Urinary bladder (tissue), 4 donors: ENCODE data around the gene GSG1L. TPM values are rescaled to one million over a fixed set of nuclear protein-coding genes. Genes with fewer than 3 reads are reported as not detected.

Experiments used
- DNase-seq: peaks from one replicate; pipeline ENCODE4 v3.0.0-alpha.2; 2015; ENCODE audit errors: extremely low spot score
- H3K27ac ChIP-seq: one replicate; pipeline ENCODE4 v1.5.1; 2013; ENCODE audit warnings: low read depth, mild to moderate bottlenecking, moderate library complexity
- H3K36me3 ChIP-seq: one replicate; pipeline ENCODE4 v1.6.1; 2013; ENCODE audit warnings: mild to moderate bottlenecking, moderate library complexity; ENCODE audit not compliant: insufficient read depth
- H3K4me1 ChIP-seq: one replicate; pipeline ENCODE4 v1.6.1; 2013; ENCODE audit warnings: mild to moderate bottlenecking, moderate library complexity; ENCODE audit not compliant: insufficient read depth
- H3K4me3 ChIP-seq: one replicate; pipeline ENCODE4 v1.5.1; 2013; ENCODE audit warnings: low read depth, low read length
- WGBS: extraction: QIAGEN DNeasy Blood & Tissue Kit; methylation state at CpG from one replicate; pipeline ENCODE4 v1.1.7; 2013; 5-methylcytosine and 5-hydroxymethylcytosine counted together
- polyA plus RNA-seq: library from polyadenylated mRNA; stranded (reverse); fragments of 200-250 nt; gene quantifications from one replicate; pipeline ENCODE4 v1.2.3, GENCODE V29; 2013
- total RNA-seq: library from RNA; depleted of rRNA; stranded (reverse); fragments of >200 nt; gene quantifications from one replicate; pipeline ENCODE4 v1.2.3, GENCODE V29; 2014
- donor health status: healthy with polysubstance abuse.
- donor health status: healthy.

GSG1L gene
- total and polyA plus RNA-seq, 2 donors: 0.53 to 1.7 TPM

DNA sequence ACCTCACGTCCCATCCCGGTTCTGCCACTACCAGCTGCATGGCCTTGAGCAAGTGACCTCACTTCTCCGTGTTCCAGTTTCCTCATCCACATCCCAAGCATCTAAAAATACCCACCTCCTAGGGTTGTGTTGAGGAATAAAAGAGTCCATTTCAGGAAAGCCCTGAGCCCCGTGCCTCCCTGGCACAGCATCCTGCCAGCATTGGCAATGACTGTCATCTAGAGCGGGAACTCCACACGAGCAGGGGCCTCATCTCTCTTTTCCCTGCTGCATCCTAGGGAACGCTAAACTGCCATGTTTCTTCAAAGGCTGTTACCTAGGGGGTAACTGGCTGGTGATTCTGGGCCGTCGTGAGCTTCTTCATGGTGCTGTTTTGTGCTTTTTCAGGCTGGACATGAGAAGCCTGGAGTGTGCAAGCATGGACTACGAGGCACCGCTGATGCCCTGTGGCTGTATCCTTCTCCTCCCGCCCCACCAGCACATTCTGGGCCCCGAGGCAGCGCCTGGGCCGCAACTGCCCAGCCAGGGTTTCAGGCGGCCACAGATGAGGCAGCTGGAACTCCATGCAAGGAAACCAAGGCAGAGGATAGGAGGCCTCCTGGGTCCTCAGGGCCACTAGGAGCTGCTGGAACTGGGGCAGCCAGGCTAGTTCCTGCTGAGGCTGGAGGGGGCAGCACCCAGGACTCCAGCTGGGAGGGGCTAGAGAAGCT, 292.2 kb downstream of the GSG1L start:
- 93% methylated on average over 16 of the region's 16 CpGs for WGBS
- no peak for DNase-seq
- Histone ChIP-seq H3K36me3 (no peaks in the 10 kb centered on the region), H3K4me3 (no peak overlapping the region), H3K4me1 (no peaks in the 10 kb centered on the region), H3K27ac (no peak overlapping the region)

DNA sequence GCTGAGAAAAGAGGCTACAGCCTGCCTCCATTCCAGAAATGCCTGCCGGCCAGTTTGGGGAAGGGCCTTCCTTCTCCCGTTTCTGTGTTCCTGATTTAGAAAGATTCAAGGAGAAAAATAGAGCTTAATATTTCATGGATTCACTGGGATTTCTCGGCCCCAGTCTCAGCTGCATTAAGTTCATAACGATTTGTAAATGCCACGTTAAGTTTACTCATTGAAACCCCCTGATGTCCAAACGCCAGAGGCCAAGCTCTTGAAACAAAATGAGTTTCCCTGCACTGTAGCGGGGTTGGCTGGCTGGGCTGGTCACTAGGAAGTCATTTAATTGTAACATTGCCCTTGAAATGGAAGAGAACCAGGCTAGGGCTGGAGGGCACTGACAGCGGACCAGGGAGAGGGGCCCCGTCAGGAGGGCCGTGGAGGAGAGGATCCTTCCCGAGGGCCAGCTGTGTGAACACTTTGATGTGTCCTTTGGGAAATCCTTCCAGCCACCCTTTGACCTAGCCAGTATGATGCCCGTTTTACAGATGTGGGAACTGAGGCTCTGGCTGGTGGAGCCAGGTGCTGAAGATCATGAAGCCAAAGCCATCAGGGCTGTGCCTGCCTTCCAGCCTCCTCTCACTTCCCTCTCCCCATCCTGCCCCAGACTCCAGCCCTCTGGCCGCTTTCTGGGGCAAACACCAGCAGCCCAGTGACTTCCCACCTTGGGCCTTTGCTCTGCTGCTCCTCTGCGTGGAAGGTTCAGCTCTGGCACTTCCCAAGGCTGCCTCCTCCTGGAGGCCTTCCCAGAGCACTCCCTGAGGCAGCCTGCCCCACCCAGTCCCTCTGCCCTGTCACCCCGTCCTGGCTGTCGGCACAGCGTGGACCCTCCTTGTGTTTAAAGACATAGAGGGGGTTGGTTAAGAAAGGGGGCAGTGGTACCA, 293.0 kb downstream of the GSG1L start:
- no peak overlapping the region for H3K4me3 ChIP-seq
- no peaks in the 10 kb centered on the region for H3K4me1 ChIP-seq
- no peak overlapping the region for H3K27ac ChIP-seq
- H3K36me3 ChIP-seq: no peaks in the 10 kb centered on the region
- DNase-seq: no peak
- 83% methylated on average over 17 of the region's 17 CpGs for WGBS

DNA sequence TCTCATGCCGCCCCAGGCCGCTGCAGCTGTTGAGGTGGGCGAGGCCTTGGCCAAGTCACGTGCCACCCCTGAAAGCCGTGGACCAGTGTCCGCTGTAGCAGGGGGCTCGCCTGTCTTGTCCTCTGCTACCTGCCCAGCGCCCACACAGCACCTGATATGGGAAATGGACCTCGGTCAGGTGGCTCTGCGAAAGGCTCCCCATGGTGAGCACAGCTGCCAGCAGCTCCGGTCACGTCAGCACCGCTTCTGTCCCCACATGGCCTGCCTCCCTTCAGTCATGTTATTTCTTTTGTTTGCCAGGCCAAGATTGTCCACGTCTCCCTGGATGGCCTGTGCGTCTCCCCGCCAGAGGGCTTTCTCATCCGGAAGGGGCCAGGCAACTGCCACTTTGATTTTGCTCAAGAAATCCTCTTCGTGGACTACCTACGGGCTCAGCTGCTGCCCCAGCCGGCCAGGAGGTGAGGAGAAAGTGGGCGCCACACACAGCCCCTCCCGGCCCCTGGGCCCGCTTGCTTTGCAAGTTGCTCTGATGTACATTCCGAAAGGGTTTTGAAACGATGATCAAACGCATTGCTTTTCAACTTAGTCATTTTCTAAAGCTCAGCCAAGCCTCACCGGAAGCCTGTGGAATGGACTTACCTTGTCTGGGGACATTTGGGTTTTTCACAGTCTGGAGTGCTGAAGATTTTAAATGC, 293.8 kb downstream of the GSG1L start:
- no peaks in the 10 kb centered on the region for H3K4me1 ChIP-seq
- H3K27ac ChIP-seq: no peak overlapping the region
- 88% methylated on average over 27 of the region's 27 CpGs for WGBS
- no peaks in the 10 kb centered on the region for H3K36me3 ChIP-seq
- no peak for DNase-seq
- no peak overlapping the region for H3K4me3 ChIP-seq

DNA sequence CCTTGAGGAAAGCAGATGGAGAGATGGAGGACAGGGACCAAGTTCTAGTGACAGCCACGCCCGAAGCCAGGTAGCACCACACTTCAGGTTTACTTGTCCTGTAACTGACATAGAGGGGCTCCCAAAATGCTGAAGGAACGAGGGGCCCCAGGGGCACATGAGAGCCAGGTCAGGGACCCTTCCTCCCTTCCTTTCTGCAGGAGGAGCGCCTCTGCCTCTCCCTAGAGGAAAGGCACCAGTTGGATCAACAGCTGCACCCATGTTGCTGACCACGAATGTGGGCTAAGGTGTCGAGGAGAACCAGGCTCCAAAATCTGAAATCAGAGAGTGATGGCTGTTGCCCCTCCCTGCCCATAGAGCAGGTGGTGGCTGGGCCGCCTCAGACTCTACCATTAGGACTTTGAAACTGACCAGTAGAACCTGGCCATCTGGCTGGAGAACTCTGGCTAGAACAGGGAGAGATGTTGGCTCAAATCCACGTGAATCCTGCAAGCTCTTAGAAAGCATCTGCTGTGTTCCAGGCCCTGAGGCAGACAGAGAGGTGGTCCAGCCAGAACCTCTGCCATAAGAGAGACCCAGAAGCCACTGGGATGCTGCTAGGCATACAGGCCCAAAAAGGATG, 294.8 kb downstream of the GSG1L start:
- DNase-seq: no peak
- Histone ChIP-seq H3K36me3 (no peaks in the 10 kb centered on the region), H3K4me3 (no peak overlapping the region), H3K27ac (no peak overlapping the region), H3K4me1 (no peaks in the 10 kb centered on the region)
- 87% methylated on average over 8 of the region's 8 CpGs for WGBS

DNA sequence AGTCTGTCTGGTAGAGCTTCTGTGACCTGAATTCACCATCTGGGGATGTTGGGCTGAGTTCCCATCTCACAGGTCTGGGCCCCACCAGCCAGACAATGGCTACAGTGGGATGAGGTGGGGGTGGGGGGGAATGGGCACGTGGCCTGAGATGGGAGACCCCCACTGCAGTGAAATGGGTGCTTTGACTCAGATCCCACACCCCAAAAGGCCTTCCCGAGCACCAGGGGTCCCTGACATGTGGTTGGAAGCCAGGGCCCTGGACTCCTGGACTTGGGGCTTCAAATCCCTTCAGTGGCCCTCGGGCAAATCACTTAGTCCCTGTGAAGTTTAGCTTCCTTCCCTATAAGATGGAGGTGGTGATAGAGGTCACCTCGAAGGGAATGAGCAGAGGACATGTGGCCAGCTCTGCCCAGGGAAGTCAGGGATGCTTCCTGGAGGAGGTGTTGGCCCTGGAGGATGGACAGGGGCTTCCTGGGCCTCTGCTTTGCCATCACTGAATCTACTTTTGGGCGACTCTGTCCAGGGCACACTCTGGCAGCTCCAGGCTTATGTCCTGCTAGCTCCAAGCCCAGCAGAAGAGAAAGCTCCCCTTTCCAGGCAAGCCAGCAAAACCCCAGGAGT, 295.4 kb downstream of the GSG1L start:
- H3K27ac ChIP-seq: no peak overlapping the region
- no peak for DNase-seq
- no peaks in the 10 kb centered on the region for H3K36me3 ChIP-seq
- no peak overlapping the region for H3K4me3 ChIP-seq
- WGBS: 90% methylated on average over 5 of the region's 5 CpGs
- H3K4me1 ChIP-seq: no peaks in the 10 kb centered on the region

DNA sequence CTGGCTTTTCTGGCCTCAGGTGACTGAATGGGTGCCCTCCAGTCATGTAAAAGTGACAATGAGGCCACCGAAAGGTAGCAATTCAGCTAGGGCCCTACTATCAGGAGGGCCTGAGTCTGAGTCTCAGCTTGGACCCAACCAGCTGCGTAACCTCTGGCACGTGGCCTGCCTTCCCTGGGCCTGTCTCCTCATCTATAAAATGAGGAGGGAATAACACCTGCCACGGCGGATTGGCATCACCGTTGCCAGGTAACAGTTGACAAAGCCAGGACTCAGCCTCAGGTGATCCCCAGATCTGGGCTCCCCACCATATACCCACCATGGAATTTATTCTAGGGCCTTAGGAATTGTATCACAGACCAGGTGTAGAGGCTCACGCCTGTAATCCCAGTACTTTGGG, 296.4 kb downstream of the GSG1L start:
- WGBS: 94% methylated on average over 7 of the region's 7 CpGs
- H3K27ac ChIP-seq: no peak overlapping the region
- H3K36me3 ChIP-seq: no peaks in the 10 kb centered on the region
- no peak overlapping the region for H3K4me3 ChIP-seq
- DNase-seq: no peak
- H3K4me1 ChIP-seq: no peaks in the 10 kb centered on the region

DNA sequence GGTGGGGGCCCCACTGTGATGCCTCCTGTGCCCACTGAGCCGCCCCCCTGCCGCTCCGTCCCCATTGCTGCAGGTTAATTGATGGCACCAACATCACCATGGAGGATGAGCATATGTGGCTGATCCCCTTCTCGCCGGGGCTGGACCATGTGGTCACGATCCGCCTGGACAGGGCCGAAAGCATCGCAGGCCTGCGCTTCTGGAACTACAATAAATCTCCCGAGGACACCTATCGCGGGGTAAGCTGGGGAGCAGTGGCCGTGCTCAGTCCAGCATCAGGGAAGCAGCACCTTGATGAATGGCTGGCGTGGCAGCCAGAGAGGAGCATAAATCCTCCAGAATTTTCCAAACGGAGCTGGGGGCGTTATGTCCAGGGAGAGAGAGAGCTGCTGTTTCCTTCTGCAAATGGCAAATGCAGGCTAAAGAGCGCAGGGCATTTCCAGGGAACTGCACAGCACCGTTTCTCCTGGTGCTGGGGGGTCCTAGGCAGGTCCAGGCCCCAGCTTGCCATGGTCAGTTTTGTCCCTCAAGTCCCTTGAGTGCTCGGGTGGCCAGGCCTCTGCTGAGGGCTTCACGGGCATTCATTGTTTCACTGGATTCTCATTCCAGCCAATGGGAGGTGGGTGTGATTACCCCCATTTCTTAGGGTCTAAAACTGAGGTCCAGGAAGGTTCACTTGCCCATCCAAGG, 297.1 kb downstream of the GSG1L start:
- DNase-seq: no peak
- H3K4me1 ChIP-seq: no peaks in the 10 kb centered on the region
- no peak overlapping the region for H3K4me3 ChIP-seq
- WGBS: 96% methylated on average over 21 of the region's 21 CpGs
- H3K36me3 ChIP-seq: no peaks in the 10 kb centered on the region
- H3K27ac ChIP-seq: no peak overlapping the region

DNA sequence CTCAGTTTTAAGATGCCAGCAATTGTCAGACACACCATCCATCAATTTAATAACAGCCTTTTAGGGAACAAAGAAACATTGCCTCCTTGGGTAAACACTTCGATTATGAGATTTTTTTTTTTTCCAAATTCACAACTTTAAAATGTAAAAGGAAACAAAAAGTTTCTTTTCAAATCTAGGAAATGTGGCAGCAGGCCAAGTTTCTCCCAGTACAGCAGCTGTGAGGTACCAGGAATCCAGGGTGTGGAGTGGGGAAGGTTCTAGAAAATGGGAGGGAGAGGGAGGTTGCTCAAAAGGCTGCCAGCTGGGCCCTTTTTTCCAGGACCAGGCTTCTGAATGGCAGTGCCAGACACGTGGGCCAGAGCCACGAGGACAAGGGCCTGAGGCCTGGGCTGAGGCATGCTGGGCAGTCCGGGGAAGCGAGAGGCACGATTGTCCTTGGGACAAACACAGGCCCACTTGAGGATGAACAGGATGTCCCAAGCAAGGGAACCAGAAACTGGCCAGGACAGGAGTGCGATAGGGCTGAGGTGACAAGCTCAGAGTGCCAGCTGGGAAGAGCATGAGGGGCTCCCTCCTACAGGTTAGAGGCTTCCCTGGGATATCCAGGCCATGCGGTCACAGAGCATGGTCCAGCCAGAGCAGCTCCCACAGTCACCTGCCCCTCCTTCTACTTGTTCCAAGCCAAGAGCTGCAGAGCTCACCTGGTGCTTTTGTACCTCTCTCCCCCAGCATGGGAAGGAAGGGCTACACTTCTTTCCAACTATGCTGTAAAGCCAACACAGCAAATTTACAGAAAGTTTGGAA, 298.4 kb downstream of the GSG1L start:
- H3K4me1 ChIP-seq: no peaks in the 10 kb centered on the region
- no peak for DNase-seq
- H3K27ac ChIP-seq: no peak overlapping the region
- no peaks in the 10 kb centered on the region for H3K36me3 ChIP-seq
- H3K4me3 ChIP-seq: no peak overlapping the region
- 90% methylated on average over 8 of the region's 8 CpGs for WGBS

DNA sequence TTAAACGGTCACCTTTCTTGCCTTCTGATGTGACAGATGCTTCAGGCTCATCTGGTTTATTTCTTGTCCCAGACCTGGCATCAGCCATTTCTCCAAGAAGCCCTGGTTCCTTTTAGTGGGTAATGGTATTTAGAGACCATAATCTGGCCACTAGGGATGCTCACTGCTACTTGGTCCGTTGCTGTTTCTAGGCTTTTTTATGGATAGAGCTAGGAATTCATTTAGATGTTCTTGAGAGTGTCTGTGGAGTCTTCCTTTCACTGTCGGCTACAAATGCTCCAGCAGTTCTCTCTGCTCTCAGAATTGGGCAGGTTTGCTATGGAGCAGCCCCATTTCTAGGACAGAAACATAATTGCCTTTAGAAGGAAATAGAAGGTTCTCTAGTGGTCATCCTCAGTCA, 299.1 kb downstream of the GSG1L start:
- H3K36me3 ChIP-seq: no peaks in the 10 kb centered on the region
- no peak for DNase-seq
- WGBS: 97% methylated on average over 3 of the region's 3 CpGs
- no peaks in the 10 kb centered on the region for H3K4me1 ChIP-seq
- no peak overlapping the region for H3K27ac ChIP-seq
- H3K4me3 ChIP-seq: no peak overlapping the region

DNA sequence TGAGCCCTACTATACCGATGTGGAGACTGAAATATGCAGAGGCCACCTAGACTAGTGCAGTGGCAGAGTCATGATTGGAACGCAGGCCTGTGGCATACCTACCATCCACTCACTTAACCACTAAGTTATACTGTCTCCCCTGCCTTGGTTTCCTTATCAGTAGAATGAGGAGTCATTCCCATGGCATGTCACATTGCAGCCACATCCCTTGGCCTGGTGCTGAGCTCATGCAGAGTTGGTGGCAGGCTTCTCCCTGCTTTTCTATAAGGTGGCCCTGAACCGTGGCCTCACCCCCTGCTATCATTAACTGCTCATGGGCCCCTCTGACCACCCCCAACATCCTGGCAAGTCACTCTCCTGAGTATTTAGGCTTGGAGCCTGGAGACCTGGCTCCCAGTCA, 301.1 kb downstream of the GSG1L start:
- no peaks in the 10 kb centered on the region for H3K36me3 ChIP-seq
- DNase-seq: no peak
- no peaks in the 10 kb centered on the region for H3K4me1 ChIP-seq
- H3K27ac ChIP-seq: no peak overlapping the region
- WGBS: 95% methylated on average over 3 of the region's 3 CpGs
- no peak overlapping the region for H3K4me3 ChIP-seq

DNA sequence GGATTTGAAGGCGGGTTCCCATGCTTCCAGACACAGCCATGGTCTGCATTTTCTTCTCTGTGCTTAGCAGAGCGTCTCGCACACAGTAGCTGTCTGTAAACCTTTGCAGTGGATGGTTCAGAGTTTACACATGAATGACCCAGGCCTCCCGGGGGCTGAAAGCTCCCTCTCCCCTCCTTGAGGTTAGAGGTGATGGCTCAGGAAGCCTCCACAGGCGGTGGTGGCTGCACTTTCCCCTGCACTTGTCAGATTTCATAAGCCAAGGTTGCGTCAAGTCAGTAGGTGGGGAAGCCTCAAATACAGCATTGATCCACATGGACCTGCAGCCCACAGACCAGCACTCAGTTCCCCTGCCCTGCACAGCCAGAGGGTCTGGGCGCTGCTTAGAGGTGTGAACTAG, 301.7 kb downstream of the GSG1L start:
- 87% methylated on average over 7 of the region's 7 CpGs for WGBS
- no peaks in the 10 kb centered on the region for H3K36me3 ChIP-seq
- DNase-seq: no peak

DNA sequence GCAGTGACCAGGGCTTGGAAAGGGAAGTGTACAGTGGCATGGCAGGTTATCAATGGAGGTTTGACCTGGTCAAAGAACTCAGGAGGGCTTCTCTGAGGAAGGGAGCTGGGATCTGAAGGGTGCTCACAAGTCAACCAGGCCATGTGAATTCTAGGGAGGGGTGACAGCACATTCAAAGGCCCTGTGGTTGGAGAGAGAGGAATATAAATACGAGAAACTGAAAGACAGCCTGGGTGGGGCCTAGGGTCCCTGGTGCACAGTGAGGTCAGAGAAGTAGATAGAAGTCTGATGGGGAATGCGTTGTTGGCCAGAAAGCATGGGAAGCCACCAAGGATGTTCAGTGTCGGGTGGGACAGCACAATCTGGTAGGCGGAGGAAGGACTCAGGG, 302.7 kb downstream of the GSG1L start:
- Histone ChIP-seq H3K27ac (no peak overlapping the region), H3K4me3 (no peak overlapping the region), H3K4me1 (no peaks in the 10 kb centered on the region), H3K36me3 (no peaks in the 10 kb centered on the region)
- no peak for DNase-seq
- WGBS: 94% methylated on average over 4 of the region's 4 CpGs

More for the DNA sequence above, 301.7 kb downstream of the GSG1L start:
- no peak overlapping the region for H3K27ac ChIP-seq
- H3K4me3 ChIP-seq: no peak overlapping the region
- no peaks in the 10 kb centered on the region for H3K4me1 ChIP-seq
